HG02571 (cell line): ENCODE data around the gene TNP2.
"Not testable (repeated sequence)": the region's sequence is repeated elsewhere in the genome, so short reads cannot be mapped to it uniquely, and the experiment has no call there.

Experiments used
- ATAC-seq: cut with Tn5 transposase; IDR thresholded peaks from one replicate; pipeline ENCODE4 v1.9.1; 2021; ENCODE audit warnings: mild to moderate bottlenecking, moderate library complexity; ENCODE audit not compliant: unreplicated experiment

The TNP2 gene

GRCh38 chr16:11301645-11302501 is 32.7 kb upstream of the TNP2 start:
- ATAC-seq: no peak

- ATAC-seq: no peak
Measured at GRCh38 chr16:11300560-11300892, 31.4 kb upstream of the TNP2 start.

- no peak for ATAC-seq
Measured at GRCh38 chr16:11299865-11300559, 30.9 kb upstream of the TNP2 start.

GRCh38 chr16:11298950-11299547 is 29.9 kb upstream of the TNP2 start:
- ATAC-seq: not testable (repeated sequence)

GRCh38 chr16:11298143-11298900 is 29.2 kb upstream of the TNP2 start:
- ATAC-seq: no peak

GRCh38 chr16:11297492-11298142 is 28.5 kb upstream of the TNP2 start:
- ATAC-seq: peak; percentile 66

GRCh38 chr16:11296706-11297491 is 27.8 kb upstream of the TNP2 start:
- ATAC-seq: no peak

- no peak for ATAC-seq
Measured at GRCh38 chr16:11296351-11296705, 27.2 kb upstream of the TNP2 start.

GRCh38 chr16:11295672-11296071 is 26.5 kb upstream of the TNP2 start:
- no peak for ATAC-seq

- no peak for ATAC-seq
Measured at GRCh38 chr16:11292076-11292748, 23.1 kb upstream of the TNP2 start.

GRCh38 chr16:11291091-11291703 is 22.1 kb upstream of the TNP2 start:
- ATAC-seq: no peak

- ATAC-seq: no peak
Measured at GRCh38 chr16:11290102-11290893, 21.2 kb upstream of the TNP2 start.

- not testable (repeated sequence) for ATAC-seq
Measured at GRCh38 chr16:11289696-11290095, 20.6 kb upstream of the TNP2 start.

- no peak for ATAC-seq
Measured at GRCh38 chr16:11289202-11289601, 20.1 kb upstream of the TNP2 start.

- no peak for ATAC-seq
Measured at GRCh38 chr16:11285842-11286241, 16.7 kb upstream of the TNP2 start.

GRCh38 chr16:11283820-11284248 is 14.7 kb upstream of the TNP2 start:
- ATAC-seq: no peak

GRCh38 chr16:11280616-11281522 is 11.7 kb upstream of the TNP2 start, which contains the start of gene PRM1:
Gene PRM1, minus strand, starts transcription at chr16:11281330. Its CDS starts 92 bp downstream, at chr16:11281238.
- ATAC-seq: no peak
